ENCODE measurements around the gene VPS37C.

The VPS37C gene

GRCh38 chr11:61121917-61122316 lies 39.3 kb downstream of the VPS37C start:
- TF ChIP-seq, protein P1, sequence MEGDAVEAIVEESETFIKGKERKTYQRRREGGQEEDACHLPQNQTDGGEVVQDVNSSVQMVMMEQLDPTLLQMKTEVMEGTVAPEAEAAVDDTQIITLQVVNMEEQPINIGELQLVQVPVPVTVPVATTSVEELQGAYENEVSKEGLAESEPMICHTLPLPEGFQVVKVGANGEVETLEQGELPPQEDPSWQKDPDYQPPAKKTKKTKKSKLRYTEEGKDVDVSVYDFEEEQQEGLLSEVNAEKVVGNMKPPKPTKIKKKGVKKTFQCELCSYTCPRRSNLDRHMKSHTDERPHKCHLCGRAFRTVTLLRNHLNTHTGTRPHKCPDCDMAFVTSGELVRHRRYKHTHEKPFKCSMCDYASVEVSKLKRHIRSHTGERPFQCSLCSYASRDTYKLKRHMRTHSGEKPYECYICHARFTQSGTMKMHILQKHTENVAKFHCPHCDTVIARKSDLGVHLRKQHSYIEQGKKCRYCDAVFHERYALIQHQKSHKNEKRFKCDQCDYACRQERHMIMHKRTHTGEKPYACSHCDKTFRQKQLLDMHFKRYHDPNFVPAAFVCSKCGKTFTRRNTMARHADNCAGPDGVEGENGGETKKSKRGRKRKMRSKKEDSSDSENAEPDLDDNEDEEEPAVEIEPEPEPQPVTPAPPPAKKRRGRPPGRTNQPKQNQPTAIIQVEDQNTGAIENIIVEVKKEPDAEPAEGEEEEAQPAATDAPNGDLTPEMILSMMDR (conservative IDR thresholded peaks at IDR 0.05) = no peak
- peak overlapping the region; percentile 61 for H3K27ac ChIP-seq

GRCh38 chr11:61121192-61121831 lies 39.9 kb downstream of the VPS37C start:
- TF ChIP-seq, protein P1 (conservative IDR thresholded peaks at IDR 0.05) = no peak
- H3K27ac ChIP-seq = peak overlapping the region; percentile 61

DNA sequence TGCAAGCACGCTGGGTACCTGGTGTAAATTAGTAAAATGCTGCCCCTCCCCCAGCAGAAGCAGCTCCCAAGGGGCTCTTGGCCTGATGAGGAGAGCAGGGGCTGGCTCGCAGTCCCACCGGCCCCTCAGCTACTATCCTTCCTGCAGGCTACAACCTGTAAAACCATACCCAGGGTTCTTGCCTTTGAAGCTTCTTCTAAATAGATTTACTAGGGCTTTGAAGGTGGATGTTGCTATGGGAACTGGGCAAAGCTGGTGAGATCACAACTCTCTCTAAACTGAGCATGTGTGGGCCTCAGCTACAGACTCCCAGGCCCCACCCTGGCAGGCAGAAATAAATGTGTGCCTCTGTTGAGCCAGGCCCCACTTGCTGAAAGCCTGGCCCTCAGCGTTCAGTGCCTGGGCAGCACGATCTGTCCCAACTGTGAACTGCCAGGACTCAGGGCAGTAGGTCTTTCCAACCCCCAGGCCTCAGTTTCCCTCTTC lies 40.5 kb downstream of the VPS37C start:
- TF ChIP-seq, protein P1 (conservative IDR thresholded peaks at IDR 0.05) = no peak
- peak overlapping the region; percentile 61 for H3K27ac ChIP-seq

DNA sequence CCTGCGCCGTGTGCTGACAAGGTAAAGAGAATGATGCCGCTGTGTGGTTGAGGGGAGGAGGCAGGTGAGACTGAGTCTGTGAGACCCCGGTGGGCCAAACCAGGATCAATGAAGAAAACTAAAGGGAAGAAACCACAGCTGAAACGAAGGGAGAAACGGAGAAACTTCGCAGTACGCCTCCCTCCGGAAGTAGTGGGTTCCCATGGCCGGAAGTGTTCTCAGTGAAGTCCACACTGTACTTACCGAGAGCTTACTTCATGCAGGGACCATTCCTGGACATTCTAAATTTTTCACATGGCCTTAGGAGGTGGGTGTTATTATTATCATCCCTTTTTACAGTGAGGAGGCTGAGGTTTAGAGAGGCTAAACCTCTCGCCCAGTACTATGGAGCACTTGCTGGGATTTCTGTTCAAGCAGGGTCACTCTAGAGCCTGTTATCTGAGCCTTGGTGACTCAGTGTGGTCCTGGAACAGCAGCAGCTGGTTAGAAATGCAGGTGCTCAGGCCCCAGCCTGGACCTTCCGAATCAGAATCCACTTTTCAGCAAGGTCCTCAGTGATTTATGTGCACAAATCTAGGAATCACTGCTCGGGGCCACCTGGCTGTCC lies 41.0 kb downstream of the VPS37C start:
- H3K27ac ChIP-seq = peak overlapping the region; percentile 61

GRCh38 chr11:61119571-61119970 lies 41.7 kb downstream of the VPS37C start:
- TF ChIP-seq, protein P1 (conservative IDR thresholded peaks at IDR 0.05) = no peak
- no peak overlapping the region for H3K27ac ChIP-seq

More for the DNA sequence above, 41.0 kb downstream of the VPS37C start:
- TF ChIP-seq, protein P1 (conservative IDR thresholded peaks at IDR 0.05) = no peak

DNA sequence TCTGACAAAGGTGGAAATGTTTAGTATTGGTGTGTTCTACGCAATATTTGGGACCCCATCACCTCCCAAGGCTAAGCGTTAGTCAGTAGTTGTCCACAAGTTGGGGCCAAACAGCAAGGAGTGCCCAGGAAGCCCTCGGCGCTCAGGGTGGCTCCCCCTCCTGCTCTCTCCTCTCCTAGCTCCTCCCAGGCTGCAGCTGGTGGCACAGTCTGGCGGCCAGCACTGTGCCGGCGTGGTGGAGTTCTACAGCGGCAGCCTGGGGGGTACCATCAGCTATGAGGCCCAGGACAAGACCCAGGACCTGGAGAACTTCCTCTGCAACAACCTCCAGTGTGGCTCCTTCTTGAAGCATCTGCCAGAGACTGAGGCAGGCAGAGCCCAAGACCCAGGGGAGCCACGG lies 42.2 kb downstream of the VPS37C start:
- TF ChIP-seq, protein P1 (conservative IDR thresholded peaks at IDR 0.05) = no peak
- H3K27ac ChIP-seq = no peak overlapping the region

DNA sequence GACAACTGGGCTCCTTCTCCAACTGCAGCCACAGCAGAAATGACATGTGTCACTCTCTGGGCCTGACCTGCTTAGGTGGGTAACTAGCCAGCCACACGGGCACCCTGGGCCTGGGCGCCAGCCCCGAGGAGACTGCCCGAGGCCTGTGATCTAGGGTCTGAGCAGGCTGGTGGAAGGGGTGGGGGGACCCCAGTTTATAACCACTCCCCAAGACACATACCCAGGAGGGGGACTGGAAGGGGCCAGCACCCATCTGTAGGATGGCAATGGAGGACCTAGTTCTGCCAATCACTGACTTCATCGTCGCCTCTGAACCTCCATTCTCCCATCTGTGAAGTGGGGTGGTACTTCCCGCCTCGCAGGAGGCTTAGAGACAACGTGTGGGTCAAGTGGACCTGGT lies 42.8 kb downstream of the VPS37C start:
- no peak overlapping the region for H3K27ac ChIP-seq
- TF ChIP-seq, protein P1 (conservative IDR thresholded peaks at IDR 0.05) = no peak

Measured in VCaP (cell line).